NCI-H1048 (cell line): ENCODE data around the gene CTNNA2.
"Not testable (repeated sequence)": the region's sequence is repeated elsewhere in the genome, so short reads cannot be mapped to it uniquely, and the experiment has no call there.

Source experiments
- DNase-seq: peaks from one replicate; lab custom pipeline; 2025; lab: John Stamatoyannopoulos, UW

Gene CTNNA2

DNA sequence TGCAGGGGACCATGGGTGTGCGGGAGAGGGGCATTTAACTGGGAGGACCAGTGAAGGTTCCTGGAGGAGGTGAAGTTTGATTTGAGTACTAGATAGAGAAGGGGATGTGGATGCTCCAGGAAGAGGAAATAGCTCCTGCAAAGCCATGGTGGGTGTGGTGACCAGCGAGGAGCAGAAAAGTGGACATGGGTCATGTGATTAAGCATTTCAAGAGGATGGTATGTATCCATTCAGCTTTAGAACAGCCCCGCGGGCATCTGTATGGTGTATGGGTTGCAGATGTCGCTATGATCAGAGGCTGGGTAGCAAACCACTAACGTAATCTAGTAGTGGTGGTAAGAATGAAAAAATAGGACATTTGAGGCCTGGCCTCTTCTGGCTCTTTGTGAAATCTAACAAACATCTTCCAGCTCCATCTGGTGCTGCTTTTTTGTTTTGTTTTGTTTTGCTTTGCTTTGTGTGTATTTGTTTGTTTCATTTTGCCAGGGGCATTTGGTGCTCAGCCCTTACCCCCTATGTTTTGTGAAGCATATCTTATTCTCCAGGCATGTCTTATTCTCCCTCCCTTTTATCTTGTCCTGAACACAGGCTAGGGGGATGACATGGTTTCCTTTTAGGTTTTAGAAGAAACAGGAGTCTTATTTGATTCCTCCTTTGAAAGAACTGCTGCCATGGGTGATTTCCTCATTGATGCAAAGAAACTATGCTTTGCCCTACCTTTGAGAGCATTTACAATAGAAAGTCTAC is 565.6 kb downstream of the CTNNA2 start:
- no peak for DNase-seq

- no peak for DNase-seq
Measured at GRCh38 chr2:80080957-80081356, 568.1 kb downstream of the CTNNA2 start.

GRCh38 chr2:80086831-80087230 is 574.0 kb downstream of the CTNNA2 start:
- no peak for DNase-seq

GRCh38 chr2:80091237-80091636 is 578.4 kb downstream of the CTNNA2 start:
- DNase-seq = no peak

DNA sequence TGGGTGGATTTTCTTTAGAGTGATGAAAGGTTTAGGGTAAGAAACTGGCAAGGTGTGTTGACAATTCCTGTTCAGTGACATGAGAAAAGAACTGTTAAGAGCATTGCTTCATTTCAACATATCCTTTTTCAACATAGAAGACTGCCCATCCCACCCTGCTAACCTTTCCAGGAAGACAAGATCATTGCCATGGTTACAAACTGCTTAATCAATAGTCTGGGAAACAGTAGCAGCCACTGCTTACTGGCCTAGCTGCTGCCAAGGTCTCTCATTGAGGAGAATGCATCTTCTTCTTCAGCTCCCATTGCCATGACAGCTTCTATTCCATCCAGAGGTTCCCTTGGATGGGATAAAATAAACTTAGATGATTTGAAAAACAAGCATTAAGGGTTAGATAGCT is 579.6 kb downstream of the CTNNA2 start:
- no peak for DNase-seq

- not testable (repeated sequence) for DNase-seq
Measured at GRCh38 chr2:80098503-80098902, 585.7 kb downstream of the CTNNA2 start.

GRCh38 chr2:80102026-80102425 is 589.2 kb downstream of the CTNNA2 start:
- DNase-seq = no peak

DNA sequence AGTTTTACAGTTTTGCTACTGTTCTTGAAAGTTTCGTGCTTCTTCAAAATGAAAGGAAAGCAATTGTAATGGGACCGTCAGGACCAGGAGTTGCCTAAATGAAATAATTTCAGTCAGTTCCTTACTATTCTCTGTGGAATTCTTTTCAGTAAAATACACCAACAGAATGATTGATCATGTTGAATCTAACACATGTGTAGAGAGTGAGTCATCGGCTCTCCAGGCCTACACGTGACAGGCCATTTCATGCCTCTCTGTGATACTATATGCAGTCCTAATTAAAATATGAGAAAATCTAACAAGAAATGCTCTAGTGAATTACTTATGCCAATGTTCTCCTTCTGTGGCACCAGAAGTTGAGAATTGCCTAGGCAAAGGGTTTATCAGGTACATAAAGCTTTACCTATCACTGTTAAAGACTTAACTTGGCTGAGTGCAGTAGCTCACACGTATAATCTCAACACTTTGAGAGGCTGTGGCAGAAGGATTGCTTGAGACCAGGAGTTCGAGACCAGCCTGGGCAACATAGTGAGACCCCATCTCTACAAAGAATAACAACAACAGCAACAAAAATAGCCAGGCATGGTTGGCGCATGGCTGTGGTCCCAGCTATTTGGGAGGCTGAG is 592.3 kb downstream of the CTNNA2 start:
- DNase-seq = no peak

DNA sequence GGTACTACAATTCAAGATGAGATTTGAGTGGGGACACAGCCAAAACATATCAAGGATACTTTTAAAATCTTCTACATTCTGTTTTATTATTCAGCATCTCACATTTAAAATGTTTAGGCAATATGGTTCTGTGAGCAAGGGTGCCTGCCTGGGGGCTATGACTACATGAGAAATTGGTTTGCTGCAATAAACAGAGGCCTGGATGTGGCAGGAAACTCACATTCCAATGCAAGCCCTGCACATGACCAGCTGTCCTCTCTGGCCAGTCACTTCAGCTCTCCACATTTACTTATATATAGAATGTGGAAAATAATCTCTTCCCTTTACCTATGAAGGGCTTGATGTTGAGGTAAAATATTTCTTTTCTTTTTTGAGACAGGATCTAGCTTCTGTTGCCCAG is 598.3 kb downstream of the CTNNA2 start:
- no peak for DNase-seq

GRCh38 chr2:80112790-80113189 is 599.9 kb downstream of the CTNNA2 start:
- DNase-seq = no peak

GRCh38 chr2:80113399-80113798 is 600.5 kb downstream of the CTNNA2 start:
- no peak for DNase-seq

DNA sequence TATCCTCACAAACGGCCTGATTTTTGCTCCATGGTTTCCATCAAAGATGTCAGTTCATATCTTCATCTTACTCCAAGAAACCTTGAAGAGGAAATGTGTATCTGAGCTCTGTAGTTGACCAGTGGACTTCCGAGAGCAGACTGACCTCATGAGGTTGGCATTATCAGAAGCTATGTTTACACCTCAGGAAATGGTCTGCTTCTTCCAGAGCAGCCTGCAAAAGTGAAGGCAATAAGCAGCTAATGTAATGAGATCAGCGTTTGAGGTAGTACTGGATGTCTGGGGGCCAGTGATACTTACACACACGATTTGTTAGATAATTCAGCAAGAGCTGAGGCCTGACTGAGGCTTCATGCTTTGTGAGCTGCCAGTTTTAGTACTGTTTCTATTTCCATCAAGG is 602.0 kb downstream of the CTNNA2 start:
- no peak for DNase-seq

GRCh38 chr2:80117401-80117800 is 604.5 kb downstream of the CTNNA2 start:
- DNase-seq = no peak

DNA sequence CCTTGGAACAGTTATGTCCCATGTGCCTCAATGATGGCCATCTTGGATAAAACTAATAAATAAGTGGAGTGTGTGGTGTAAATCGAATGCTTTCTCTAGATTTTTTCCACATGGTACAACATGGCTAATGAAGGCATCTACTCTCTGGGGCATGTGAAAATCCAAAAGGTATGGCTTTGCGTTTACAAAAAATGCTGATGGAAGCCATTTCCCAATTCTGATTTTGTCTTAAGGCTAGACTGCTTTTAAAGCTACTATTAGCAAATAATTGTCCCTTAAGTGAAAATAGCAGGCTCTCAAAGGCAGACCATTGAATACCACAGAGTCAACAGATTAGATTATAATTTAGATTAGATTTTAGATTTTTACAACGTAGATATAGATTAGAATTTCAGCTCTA is 608.0 kb downstream of the CTNNA2 start:
- no peak for DNase-seq

- no peak for DNase-seq
Measured at GRCh38 chr2:80122675-80123074, 609.8 kb downstream of the CTNNA2 start.

- no peak for DNase-seq
Measured at GRCh38 chr2:80126596-80127189, 613.8 kb downstream of the CTNNA2 start.

- no peak for DNase-seq
Measured at GRCh38 chr2:80128080-80128479, 615.2 kb downstream of the CTNNA2 start.

DNA sequence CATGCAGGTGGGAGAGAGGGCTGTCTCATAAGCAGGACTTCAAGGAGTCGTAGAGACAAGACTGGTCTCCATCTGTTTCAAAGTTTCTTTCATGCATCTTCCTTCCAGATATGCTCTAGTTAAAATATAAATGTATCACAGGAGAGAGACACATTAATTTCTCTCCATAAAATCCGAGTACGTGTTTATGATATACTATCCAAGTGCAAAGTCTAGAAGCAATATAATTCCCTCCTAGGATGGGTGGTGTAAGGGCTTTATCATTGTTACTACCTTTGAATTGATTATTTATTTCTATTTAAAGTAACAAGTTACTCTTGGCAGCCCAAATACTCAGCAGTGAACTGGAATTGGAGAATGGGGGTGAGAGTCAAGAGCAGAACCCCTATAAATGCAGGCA is 619.4 kb downstream of the CTNNA2 start:
- no peak for DNase-seq

- DNase-seq = no peak
Measured at GRCh38 chr2:80135001-80135400, 622.1 kb downstream of the CTNNA2 start.

- DNase-seq = no peak
Measured at GRCh38 chr2:80136338-80136737, 623.5 kb downstream of the CTNNA2 start.

GRCh38 chr2:80139001-80139400 is 626.1 kb downstream of the CTNNA2 start:
- no peak for DNase-seq

DNA sequence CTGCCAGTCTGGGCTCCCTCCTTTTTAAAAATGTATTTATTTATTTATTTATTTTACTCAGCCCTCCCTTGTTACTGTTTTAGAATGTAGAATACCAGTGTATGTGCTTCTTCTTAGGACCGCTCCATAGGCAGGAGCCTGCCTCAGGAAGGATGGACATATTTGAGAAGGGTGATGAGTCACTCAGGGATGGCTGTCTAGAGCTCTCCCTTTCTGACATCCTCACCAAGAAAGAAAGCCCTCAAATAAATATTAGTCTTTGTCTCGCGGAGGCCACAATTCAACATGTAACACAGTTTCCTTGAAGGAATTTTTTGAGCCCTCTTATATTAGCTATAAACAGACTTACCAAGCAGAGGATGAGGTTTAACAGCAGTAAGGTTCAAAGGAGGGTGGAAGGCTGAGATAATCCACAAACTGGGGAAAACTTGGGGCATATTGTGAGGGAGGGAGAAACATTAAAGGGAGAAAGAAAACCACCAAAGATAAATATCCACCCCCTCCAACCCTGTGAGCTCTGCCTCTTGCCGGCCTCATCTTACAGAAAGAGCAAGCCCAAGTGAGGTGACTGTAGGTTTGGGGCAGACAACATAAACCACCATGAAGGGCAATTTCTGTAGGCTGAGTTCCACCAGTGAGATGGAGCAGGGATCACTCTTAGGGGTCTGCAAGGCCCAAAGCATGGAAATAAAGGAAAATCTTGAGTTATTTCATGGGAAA is 628.3 kb downstream of the CTNNA2 start:
- no peak for DNase-seq

GRCh38 chr2:80145499-80145898 is 632.6 kb downstream of the CTNNA2 start:
- DNase-seq = no peak
